ENCODE measurements around the gene NXPH3.

Gene NXPH3

DNA sequence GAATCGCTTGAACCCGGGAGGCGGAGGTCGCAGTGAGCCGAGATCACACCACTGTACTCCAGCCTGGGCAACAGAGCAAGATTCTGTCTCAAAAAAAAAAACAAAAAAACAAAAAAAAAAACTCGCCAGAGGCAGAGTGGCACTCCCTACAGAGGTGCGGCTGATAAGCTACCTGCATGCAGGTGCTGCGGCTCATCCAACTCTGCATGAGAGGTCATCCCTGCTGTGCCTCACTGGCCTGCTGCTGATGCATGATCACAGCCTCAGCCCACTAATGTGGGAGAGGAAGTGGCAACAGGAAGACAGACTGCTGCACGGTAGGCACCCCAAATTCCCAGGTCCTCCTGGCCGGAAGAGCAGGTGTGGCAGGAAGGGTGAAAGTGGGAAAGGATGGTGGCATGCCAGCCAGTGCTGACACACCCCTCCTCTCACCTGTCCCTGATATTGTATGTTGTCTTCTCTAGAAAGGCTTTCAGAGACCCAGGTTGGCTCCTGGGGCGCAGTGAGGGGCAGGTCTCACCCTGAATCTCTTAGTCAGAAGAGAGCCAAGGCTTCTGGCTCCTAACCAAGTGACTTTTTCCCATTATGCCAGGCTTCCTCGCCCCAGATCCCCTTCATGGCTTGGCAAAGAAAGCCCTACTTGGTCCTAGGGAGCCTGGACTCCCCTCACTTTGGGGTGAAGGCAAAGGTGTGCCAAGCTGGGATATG is 11.8 kb downstream of the NXPH3 start:
- TF ChIP-seq, protein P1, sequence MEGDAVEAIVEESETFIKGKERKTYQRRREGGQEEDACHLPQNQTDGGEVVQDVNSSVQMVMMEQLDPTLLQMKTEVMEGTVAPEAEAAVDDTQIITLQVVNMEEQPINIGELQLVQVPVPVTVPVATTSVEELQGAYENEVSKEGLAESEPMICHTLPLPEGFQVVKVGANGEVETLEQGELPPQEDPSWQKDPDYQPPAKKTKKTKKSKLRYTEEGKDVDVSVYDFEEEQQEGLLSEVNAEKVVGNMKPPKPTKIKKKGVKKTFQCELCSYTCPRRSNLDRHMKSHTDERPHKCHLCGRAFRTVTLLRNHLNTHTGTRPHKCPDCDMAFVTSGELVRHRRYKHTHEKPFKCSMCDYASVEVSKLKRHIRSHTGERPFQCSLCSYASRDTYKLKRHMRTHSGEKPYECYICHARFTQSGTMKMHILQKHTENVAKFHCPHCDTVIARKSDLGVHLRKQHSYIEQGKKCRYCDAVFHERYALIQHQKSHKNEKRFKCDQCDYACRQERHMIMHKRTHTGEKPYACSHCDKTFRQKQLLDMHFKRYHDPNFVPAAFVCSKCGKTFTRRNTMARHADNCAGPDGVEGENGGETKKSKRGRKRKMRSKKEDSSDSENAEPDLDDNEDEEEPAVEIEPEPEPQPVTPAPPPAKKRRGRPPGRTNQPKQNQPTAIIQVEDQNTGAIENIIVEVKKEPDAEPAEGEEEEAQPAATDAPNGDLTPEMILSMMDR (IDR thresholded peaks at IDR 0.05; ENCODE audit: borderline replicate concordance, insufficient read depth, low read depth, low read length), result no peak
- no peak overlapping the region for H3K4me3 ChIP-seq (ENCODE audit: low read depth, low read length)

DNA sequence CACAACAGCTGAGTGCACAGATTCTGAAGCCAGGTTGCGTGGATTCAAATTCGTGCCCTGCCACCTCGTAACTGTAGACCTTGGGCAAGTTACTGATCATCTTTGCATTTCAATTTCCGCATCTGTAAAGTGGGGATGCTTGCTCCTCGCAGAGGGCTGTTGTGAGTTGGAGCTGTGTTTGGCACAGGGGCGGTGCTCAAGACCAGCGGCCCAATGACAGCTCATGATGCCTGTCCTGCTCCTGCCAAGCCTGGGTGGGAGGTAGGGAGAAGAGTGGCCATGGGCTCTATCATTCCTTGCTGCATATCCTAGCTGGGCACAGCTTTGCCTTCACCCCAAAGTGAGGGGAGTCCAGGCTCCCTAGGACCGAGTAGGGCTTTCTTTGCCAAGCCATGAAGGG is 12.6 kb downstream of the NXPH3 start:
- TF ChIP-seq, protein P1 (IDR thresholded peaks at IDR 0.05; ENCODE audit: borderline replicate concordance, insufficient read depth, low read depth, low read length), result no peak
- no peak overlapping the region for H3K4me3 ChIP-seq (ENCODE audit: low read depth, low read length)

DNA sequence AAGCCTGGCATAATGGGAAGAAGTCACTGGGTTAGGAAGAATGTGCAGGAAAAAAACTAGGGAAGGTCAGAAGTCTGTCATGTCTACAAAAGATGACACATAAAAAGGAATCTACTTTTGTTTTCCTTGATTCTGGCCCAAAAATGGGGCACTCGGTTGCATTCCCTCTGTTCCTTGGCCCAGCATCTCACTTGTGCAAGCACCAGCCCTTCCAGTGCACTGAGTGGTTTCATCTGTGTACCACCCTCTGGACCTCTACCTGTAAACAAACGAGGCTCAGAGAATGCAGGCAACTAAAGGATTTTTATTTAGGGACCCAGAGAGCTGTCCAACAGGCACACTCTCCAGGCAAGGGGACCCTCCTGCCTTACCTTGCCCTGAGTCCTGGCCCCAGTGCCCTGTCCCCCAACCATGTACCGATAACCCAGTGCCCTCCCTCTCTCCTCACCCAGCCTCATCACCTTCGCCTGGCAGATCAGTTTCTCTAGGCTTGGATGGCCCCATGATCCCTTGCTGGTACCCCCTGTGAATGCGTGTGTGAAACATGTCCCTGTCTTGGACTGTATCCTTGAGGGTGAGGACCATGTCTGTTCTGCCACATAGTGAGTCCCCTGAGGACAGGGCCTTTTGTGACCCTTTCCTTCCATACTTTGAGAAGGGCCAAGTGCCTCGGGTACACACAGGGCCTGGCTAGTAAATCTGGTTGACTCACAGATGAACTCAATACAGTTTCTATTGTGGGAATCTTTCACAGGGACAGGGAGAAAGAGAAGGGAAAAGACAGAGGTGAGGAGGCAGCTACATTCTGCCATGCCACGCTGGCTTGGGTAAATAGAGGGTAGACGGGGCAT is 13.3 kb downstream of the NXPH3 start:
- H3K4me3 ChIP-seq (ENCODE audit: low read depth, low read length), result no peak overlapping the region
- TF ChIP-seq, protein P1 (IDR thresholded peaks at IDR 0.05; ENCODE audit: borderline replicate concordance, insufficient read depth, low read depth, low read length), result no peak

DNA sequence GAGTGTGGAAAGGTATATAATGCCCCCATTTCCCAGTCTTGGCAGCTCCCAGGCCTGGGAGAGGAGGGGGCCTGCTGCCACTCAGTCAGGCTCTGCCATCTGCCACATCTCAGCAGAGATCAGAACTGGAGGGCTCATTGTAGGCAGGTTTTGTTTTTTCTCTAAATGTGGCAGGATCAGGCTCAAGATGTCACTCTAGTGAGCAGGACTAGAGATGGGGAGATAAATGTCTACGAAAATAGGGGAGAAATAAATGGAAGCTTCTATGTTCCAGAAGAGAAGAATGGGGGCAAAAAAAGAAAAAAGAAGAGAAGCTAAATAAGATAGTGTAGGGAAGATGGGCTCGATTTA is 13.9 kb downstream of the NXPH3 start:
- no peak overlapping the region for H3K4me3 ChIP-seq (ENCODE audit: low read depth, low read length)
- TF ChIP-seq, protein P1 (IDR thresholded peaks at IDR 0.05; ENCODE audit: borderline replicate concordance, insufficient read depth, low read depth, low read length), result no peak

DNA sequence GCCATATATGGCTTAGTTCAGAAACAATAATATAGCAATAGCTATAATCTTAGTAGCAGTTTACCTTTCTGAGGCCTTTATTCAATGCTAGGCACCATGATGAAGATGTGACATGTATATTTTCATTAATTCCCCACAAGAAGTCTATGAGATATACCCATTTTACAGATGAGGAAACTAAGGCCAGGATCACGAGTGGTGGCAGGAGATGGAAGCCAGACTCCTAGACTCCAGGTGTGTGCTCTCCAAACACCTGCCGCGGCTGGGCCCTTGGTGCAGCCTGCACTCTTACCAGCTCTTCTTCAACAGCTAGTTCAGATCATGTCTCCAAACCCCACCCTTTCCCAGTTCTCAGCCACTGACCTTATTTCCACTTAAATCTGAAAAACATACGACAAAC is 15.2 kb downstream of the NXPH3 start:
- H3K4me3 ChIP-seq (ENCODE audit: low read depth, low read length), result no peak overlapping the region
- TF ChIP-seq, protein P1 (IDR thresholded peaks at IDR 0.05; ENCODE audit: borderline replicate concordance, insufficient read depth, low read depth, low read length), result no peak

DNA sequence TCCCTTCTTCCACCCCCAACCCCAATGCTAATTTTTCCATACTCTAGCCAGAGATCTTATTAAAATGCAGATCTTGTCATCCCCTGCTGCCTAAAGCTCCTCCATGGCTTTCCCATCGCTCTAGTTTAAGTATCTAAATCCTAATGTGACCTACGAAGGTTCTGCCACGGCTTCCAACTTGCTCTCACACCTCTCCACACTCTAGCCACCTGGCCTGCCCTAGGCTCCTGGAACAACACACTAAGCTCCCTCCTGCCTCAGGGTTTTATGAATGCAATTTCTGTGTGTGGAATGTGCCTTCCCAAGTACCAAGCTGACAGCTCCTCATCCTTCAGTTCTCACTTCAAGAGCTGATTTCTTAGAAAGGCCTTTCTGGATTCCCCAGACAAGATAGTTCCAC is 16.6 kb downstream of the NXPH3 start:
- TF ChIP-seq, protein P1 (IDR thresholded peaks at IDR 0.05; ENCODE audit: borderline replicate concordance, insufficient read depth, low read depth, low read length), result no peak
- no peak overlapping the region for H3K4me3 ChIP-seq (ENCODE audit: low read depth, low read length)

DNA sequence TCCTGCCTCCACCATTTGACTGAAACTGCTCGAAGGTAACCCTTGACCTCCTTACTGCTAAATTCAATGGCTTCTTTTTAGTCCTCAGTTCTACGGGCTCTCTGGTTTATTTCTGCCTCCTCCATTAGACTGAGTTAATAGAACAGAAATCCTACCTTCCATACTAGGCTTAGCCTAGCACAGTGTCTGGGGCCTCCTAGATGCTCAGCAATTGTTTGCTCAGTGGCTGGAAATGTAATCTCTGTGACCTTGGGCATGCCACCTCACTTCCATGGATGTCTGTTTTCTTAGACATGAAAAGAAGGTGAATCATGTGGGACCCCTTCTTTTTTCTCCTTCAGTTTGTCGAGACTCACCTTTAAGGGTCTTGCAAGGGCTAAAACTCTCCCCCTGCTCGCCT is 19.7 kb downstream of the NXPH3 start:
- H3K4me3 ChIP-seq (ENCODE audit: low read depth, low read length), result no peak overlapping the region
- TF ChIP-seq, protein P1 (IDR thresholded peaks at IDR 0.05; ENCODE audit: borderline replicate concordance, insufficient read depth, low read depth, low read length), result no peak

All from GM12875 (cell line).